Measurements from ENCODE around the gene MYBL2.

The MYBL2 gene

GRCh38 chr20:43681468-43681942 lies 14.6 kb downstream of the MYBL2 start:
- peak overlapping the region in 4 of 5 donors; percentile 47 to 66 (median 56) for H3K4me3 ChIP-seq (ENCODE audit: low read depth in 1 of 5, low read length in 5 of 5)
- peak overlapping the region in 1 of 5 donors; percentile 23 for H3K9ac ChIP-seq (ENCODE audit: low read length in 5 of 5)
- H3K27me3 ChIP-seq (ENCODE audit: control insufficient read depth in 5 of 5, insufficient read depth in 4 of 5, low read length in 5 of 5) = no peaks in the 10 kb centered on the region
- H3K36me3 ChIP-seq (ENCODE audit: control insufficient read depth in 5 of 5, insufficient read depth in 5 of 5, low read length in 5 of 5) = no peaks in the 10 kb centered on the region
- no peaks in the 10 kb centered on the region for H3K9me3 ChIP-seq (ENCODE audit: control insufficient read depth in 5 of 5, low read length in 5 of 5)
- H3K4me1 ChIP-seq (ENCODE audit: control insufficient read depth in 5 of 5, insufficient read depth in 5 of 5, low read length in 5 of 5) = peaks cover 0 to 25% (median 20%) of the 10 kb centered on the region in 5 donors
- H3K27ac ChIP-seq (ENCODE audit: low read depth, low read length) = no peak overlapping the region

DNA sequence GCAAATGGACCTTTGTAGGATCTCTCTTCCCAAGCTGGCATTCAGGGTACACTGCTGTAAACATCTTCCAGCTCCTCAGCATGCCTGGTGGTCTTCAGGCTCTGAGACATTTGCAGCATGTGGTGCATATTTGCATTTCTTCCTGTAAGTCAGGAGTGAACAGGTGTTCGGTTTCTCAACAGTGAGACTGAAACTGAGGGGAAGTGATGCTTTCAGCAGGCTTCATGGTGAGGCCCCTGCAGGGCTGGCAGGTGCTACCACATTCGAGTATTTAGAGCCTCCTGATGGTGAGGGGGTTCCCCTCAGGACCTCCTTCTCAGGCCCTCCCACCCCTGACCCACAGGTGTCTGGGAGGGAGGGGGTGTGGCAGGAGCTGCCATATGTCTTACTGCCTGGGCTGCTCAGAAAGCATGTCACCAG lies 15.1 kb downstream of the MYBL2 start:
- H3K9me3 ChIP-seq (ENCODE audit: control insufficient read depth in 5 of 5, low read length in 5 of 5) = no peaks in the 10 kb centered on the region
- no peaks in the 10 kb centered on the region for H3K36me3 ChIP-seq (ENCODE audit: control insufficient read depth in 5 of 5, insufficient read depth in 5 of 5, low read length in 5 of 5)
- H3K9ac ChIP-seq (ENCODE audit: low read length in 5 of 5) = peak overlapping the region in 1 of 5 donors; percentile 23
- H3K4me1 ChIP-seq (ENCODE audit: control insufficient read depth in 5 of 5, insufficient read depth in 5 of 5, low read length in 5 of 5) = peaks cover 0 to 25% (median 20%) of the 10 kb centered on the region in 5 donors
- peak overlapping the region in 3 of 5 donors; percentile 56 to 66 (median 57) for H3K4me3 ChIP-seq (ENCODE audit: low read depth in 1 of 5, low read length in 5 of 5)
- no peak overlapping the region for H3K27ac ChIP-seq (ENCODE audit: low read depth, low read length)
- no peaks in the 10 kb centered on the region for H3K27me3 ChIP-seq (ENCODE audit: control insufficient read depth in 5 of 5, insufficient read depth in 4 of 5, low read length in 5 of 5)

DNA sequence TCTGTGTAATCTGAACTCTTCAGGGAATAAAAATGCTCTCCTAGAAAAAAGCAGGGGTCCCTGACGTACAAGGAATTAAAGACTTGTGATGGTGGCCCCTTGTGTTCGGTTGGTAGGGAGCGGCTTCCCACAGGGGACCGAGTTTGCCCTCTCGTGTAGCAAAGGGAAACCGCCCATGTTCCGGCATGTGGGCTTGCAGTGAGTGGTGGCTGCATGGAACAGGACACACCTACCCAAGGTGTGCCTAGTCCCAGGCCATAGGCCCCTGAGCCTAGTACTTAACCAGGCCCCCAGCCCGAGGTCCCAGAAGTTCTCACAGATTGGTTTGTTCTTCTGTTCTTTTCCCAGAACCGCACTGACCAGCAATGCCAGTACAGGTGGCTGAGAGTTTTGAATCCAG lies 15.5 kb downstream of the MYBL2 start:
- Histone ChIP-seq H3K9ac (ENCODE audit: low read length in 5 of 5) (no peak overlapping the region), H3K4me1 (ENCODE audit: control insufficient read depth in 5 of 5, insufficient read depth in 5 of 5, low read length in 5 of 5) (peaks cover 0 to 25% (median 20%) of the 10 kb centered on the region in 5 donors), H3K36me3 (ENCODE audit: control insufficient read depth in 5 of 5, insufficient read depth in 5 of 5, low read length in 5 of 5) (no peaks in the 10 kb centered on the region), H3K27me3 (ENCODE audit: control insufficient read depth in 5 of 5, insufficient read depth in 4 of 5, low read length in 5 of 5) (no peaks in the 10 kb centered on the region), H3K27ac (ENCODE audit: low read depth, low read length) (no peak overlapping the region), H3K9me3 (ENCODE audit: control insufficient read depth in 5 of 5, low read length in 5 of 5) (no peaks in the 10 kb centered on the region), H3K4me3 (ENCODE audit: low read depth in 1 of 5, low read length in 5 of 5) (no peak overlapping the region)

DNA sequence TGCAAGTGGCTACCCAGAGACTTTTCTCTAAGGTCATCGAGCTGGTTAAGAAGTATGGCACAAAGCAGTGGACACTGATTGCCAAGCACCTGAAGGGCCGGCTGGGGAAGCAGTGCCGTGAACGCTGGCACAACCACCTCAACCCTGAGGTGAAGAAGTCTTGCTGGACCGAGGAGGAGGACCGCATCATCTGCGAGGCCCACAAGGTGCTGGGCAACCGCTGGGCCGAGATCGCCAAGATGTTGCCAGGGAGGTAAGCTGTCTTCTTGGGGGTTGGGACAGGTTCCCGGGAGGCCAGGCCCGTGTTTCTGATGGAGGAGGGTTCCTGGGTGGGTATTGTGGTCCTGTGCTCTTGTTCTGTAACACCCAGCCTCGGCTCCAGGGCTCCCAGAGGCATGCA lies 19.9 kb downstream of the MYBL2 start:
- no peak overlapping the region for H3K27ac ChIP-seq (ENCODE audit: low read depth, low read length)
- H3K9me3 ChIP-seq (ENCODE audit: control insufficient read depth in 5 of 5, low read length in 5 of 5) = no peaks in the 10 kb centered on the region
- no peak overlapping the region for H3K9ac ChIP-seq (ENCODE audit: low read length in 5 of 5)
- no peaks in the 10 kb centered on the region for H3K27me3 ChIP-seq (ENCODE audit: control insufficient read depth in 5 of 5, insufficient read depth in 4 of 5, low read length in 5 of 5)
- H3K4me1 ChIP-seq (ENCODE audit: control insufficient read depth in 5 of 5, insufficient read depth in 5 of 5, low read length in 5 of 5) = peaks cover 0 to 10% (median 8%) of the 10 kb centered on the region in 5 donors
- no peak overlapping the region for H3K4me3 ChIP-seq (ENCODE audit: low read depth in 1 of 5, low read length in 5 of 5)
- no peaks in the 10 kb centered on the region for H3K36me3 ChIP-seq (ENCODE audit: control insufficient read depth in 5 of 5, insufficient read depth in 5 of 5, low read length in 5 of 5)

- H3K27ac ChIP-seq (ENCODE audit: low read depth, low read length) = no peak overlapping the region
- no peak overlapping the region for H3K9ac ChIP-seq (ENCODE audit: low read length in 5 of 5)
- no peaks in the 10 kb centered on the region for H3K9me3 ChIP-seq (ENCODE audit: control insufficient read depth in 5 of 5, low read length in 5 of 5)
- no peaks in the 10 kb centered on the region for H3K27me3 ChIP-seq (ENCODE audit: control insufficient read depth in 5 of 5, insufficient read depth in 4 of 5, low read length in 5 of 5)
- no peaks in the 10 kb centered on the region for H3K36me3 ChIP-seq (ENCODE audit: control insufficient read depth in 5 of 5, insufficient read depth in 5 of 5, low read length in 5 of 5)
- H3K4me3 ChIP-seq (ENCODE audit: low read depth in 1 of 5, low read length in 5 of 5) = no peak overlapping the region
- H3K4me1 ChIP-seq (ENCODE audit: control insufficient read depth in 5 of 5, insufficient read depth in 5 of 5, low read length in 5 of 5) = no peaks in the 10 kb centered on the region
Observed at GRCh38 chr20:43689165-43689564, 22.3 kb downstream of the MYBL2 start.

DNA sequence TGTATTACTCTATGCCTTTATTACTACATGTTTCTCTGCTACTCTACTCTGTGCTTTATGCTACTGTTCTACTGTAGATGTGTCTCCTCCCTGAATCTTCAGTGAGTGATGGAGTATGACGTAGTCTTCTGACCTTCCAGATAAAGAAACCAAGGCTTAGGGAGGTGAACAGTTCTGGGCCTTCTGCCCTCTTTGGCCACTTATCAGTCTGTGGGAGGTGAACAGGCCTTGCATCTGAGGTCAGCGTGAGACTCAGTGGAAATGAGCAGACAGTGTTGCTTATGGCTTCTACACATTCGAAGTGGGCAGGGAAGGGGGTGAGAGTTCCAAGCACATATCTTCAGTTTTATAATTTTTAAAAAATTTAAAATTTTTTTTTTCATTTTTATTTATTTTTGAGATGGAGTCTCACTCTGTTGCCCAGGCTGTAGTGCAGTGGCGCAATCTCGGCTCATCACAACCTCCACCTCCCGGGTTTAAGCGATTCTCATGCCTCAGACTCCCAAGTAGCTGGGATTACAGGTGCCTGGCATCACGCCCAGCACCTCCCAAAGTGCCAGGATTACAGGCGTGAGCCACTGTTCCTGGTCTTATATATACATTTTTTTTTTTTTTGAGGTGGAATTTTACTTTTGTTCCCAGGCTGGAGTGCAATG lies 24.2 kb downstream of the MYBL2 start:
- peak overlapping the region in 1 of 5 donors; percentile 32 for H3K9ac ChIP-seq (ENCODE audit: low read length in 5 of 5)
- H3K9me3 ChIP-seq (ENCODE audit: control insufficient read depth in 5 of 5, low read length in 5 of 5) = no peaks in the 10 kb centered on the region
- no peaks in the 10 kb centered on the region for H3K4me1 ChIP-seq (ENCODE audit: control insufficient read depth in 5 of 5, insufficient read depth in 5 of 5, low read length in 5 of 5)
- H3K27me3 ChIP-seq (ENCODE audit: control insufficient read depth in 5 of 5, insufficient read depth in 4 of 5, low read length in 5 of 5) = no peaks in the 10 kb centered on the region
- H3K27ac ChIP-seq (ENCODE audit: low read depth, low read length) = no peak overlapping the region
- H3K36me3 ChIP-seq (ENCODE audit: control insufficient read depth in 5 of 5, insufficient read depth in 5 of 5, low read length in 5 of 5) = no peaks in the 10 kb centered on the region
- no peak overlapping the region for H3K4me3 ChIP-seq (ENCODE audit: low read depth in 1 of 5, low read length in 5 of 5)

- H3K36me3 ChIP-seq (ENCODE audit: control insufficient read depth in 5 of 5, insufficient read depth in 5 of 5, low read length in 5 of 5) = no peaks in the 10 kb centered on the region
- H3K9ac ChIP-seq (ENCODE audit: low read length in 5 of 5) = no peak overlapping the region
- no peak overlapping the region for H3K27ac ChIP-seq (ENCODE audit: low read depth, low read length)
- no peaks in the 10 kb centered on the region for H3K4me1 ChIP-seq (ENCODE audit: control insufficient read depth in 5 of 5, insufficient read depth in 5 of 5, low read length in 5 of 5)
- H3K27me3 ChIP-seq (ENCODE audit: control insufficient read depth in 5 of 5, insufficient read depth in 4 of 5, low read length in 5 of 5) = no peaks in the 10 kb centered on the region
- H3K9me3 ChIP-seq (ENCODE audit: control insufficient read depth in 5 of 5, low read length in 5 of 5) = no peaks in the 10 kb centered on the region
- no peak overlapping the region for H3K4me3 ChIP-seq (ENCODE audit: low read depth in 1 of 5, low read length in 5 of 5)
Observed at GRCh38 chr20:43691928-43692524, 25.1 kb downstream of the MYBL2 start.

GRCh38 chr20:43694763-43695162 lies 27.8 kb downstream of the MYBL2 start:
- H3K4me3 ChIP-seq (ENCODE audit: low read depth in 1 of 5, low read length in 5 of 5) = no peak overlapping the region
- no peaks in the 10 kb centered on the region for H3K36me3 ChIP-seq (ENCODE audit: control insufficient read depth in 5 of 5, insufficient read depth in 5 of 5, low read length in 5 of 5)
- H3K9ac ChIP-seq (ENCODE audit: low read length in 5 of 5) = no peak overlapping the region
- H3K27ac ChIP-seq (ENCODE audit: low read depth, low read length) = no peak overlapping the region
- no peaks in the 10 kb centered on the region for H3K9me3 ChIP-seq (ENCODE audit: control insufficient read depth in 5 of 5, low read length in 5 of 5)
- no peaks in the 10 kb centered on the region for H3K4me1 ChIP-seq (ENCODE audit: control insufficient read depth in 5 of 5, insufficient read depth in 5 of 5, low read length in 5 of 5)
- no peaks in the 10 kb centered on the region for H3K27me3 ChIP-seq (ENCODE audit: control insufficient read depth in 5 of 5, insufficient read depth in 4 of 5, low read length in 5 of 5)

- H3K36me3 ChIP-seq (ENCODE audit: control insufficient read depth in 5 of 5, insufficient read depth in 5 of 5, low read length in 5 of 5) = no peaks in the 10 kb centered on the region
- H3K4me1 ChIP-seq (ENCODE audit: control insufficient read depth in 5 of 5, insufficient read depth in 5 of 5, low read length in 5 of 5) = no peaks in the 10 kb centered on the region
- no peak overlapping the region for H3K9ac ChIP-seq (ENCODE audit: low read length in 5 of 5)
- H3K9me3 ChIP-seq (ENCODE audit: control insufficient read depth in 5 of 5, low read length in 5 of 5) = no peaks in the 10 kb centered on the region
- no peaks in the 10 kb centered on the region for H3K27me3 ChIP-seq (ENCODE audit: control insufficient read depth in 5 of 5, insufficient read depth in 4 of 5, low read length in 5 of 5)
- no peak overlapping the region for H3K27ac ChIP-seq (ENCODE audit: low read depth, low read length)
- no peak overlapping the region for H3K4me3 ChIP-seq (ENCODE audit: low read depth in 1 of 5, low read length in 5 of 5)
Observed at GRCh38 chr20:43695571-43695970, 28.7 kb downstream of the MYBL2 start.

DNA sequence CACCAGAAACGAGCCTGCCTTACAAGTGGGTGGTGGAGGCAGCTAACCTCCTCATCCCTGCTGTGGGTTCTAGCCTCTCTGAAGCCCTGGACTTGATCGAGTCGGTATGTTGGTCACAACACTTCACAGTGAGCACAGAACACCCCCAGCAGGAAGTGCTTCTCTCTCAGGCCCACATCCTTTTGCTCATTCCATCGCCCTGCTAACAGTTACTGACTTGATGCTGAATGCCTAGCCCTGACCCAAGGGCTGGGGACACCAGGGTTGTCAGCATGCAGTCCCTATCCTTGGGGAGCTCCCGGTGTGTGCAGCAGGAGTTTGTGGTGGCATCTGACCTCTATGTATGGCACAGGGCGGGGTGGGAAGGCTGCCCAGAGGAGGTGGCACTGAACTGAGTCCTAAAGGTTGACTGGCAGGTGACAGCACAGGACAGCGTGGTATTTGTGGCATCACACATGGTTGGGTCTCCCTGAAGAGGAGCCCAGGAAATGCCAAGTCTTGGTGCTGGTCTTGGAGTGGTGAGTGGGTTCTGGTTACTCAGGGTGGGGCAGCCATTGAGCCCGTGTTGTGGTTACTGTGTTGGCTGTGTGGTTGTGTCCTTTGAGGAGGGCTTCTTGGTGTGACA lies 33.1 kb downstream of the MYBL2 start:
- H3K36me3 ChIP-seq (ENCODE audit: control insufficient read depth in 5 of 5, insufficient read depth in 5 of 5, low read length in 5 of 5) = no peaks in the 10 kb centered on the region
- no peaks in the 10 kb centered on the region for H3K9me3 ChIP-seq (ENCODE audit: control insufficient read depth in 5 of 5, low read length in 5 of 5)
- H3K27me3 ChIP-seq (ENCODE audit: control insufficient read depth in 5 of 5, insufficient read depth in 4 of 5, low read length in 5 of 5) = no peaks in the 10 kb centered on the region
- no peak overlapping the region for H3K4me3 ChIP-seq (ENCODE audit: low read depth in 1 of 5, low read length in 5 of 5)
- no peaks in the 10 kb centered on the region for H3K4me1 ChIP-seq (ENCODE audit: control insufficient read depth in 5 of 5, insufficient read depth in 5 of 5, low read length in 5 of 5)
- no peak overlapping the region for H3K27ac ChIP-seq (ENCODE audit: low read depth, low read length)
- no peak overlapping the region for H3K9ac ChIP-seq (ENCODE audit: low read length in 5 of 5)
